IMR-90 (cell line): ENCODE results near the gene ABCB6. TPM values are rescaled to one million over a fixed set of nuclear protein-coding genes. Genes with fewer than 3 reads are reported as not detected.
A peak's percentile ranks its signal among the peaks of the same experiment; 100 is the strongest.

Experiments
- ATAC-seq: fragments of 200-7000 bp; cut with Tn5 transposase; 2 replicates; pipeline ENCODE4 v1.9.1; 2020; ENCODE audit warnings: low read depth, mild to moderate bottlenecking, moderate library complexity
- BruUV-seq: library from RNA; stranded (reverse); fragments of 400-500 nt; replicated peaks from 2 replicates; lab custom pipeline; 2021; lab: Mats Ljungman, UMichigan
- CTCF ChIA-PET: fragments of 300-600 bp; formaldehyde crosslinking; extraction: SDS; loops from one replicate; lab custom pipeline; 2021; ENCODE audit warnings: antibody characterized with exemption; lab: Yijun Ruan, JAX
- POLR2A ChIA-PET: fragments of 300-600 bp; sonication (Branson Sonifier 250); formaldehyde crosslinking; loops from one replicate; lab custom pipeline; 2022; ENCODE audit warnings: antibody characterized with exemption; ENCODE audit not compliant: unreplicated experiment; lab: Charles Lee
- DNase-seq: peaks from one replicate; pipeline ENCODE4 v3.0.0; 2013
- H2AFZ ChIP-seq: replicated peaks from 2 replicates; pipeline ENCODE3; 2013; ENCODE audit warnings: low read length, mild to moderate bottlenecking; ENCODE audit not compliant: poor library complexity
- H2AK5ac ChIP-seq: 2 replicates; pipeline ENCODE4 v1.6.1; 2013; ENCODE audit warnings: low read depth, low read length, inconsistent platforms
- H2AK9ac ChIP-seq: replicated peaks from 2 replicates; pipeline ENCODE3; 2013; ENCODE audit warnings: mild to moderate bottlenecking, low read depth, low read length, moderate library complexity; ENCODE audit not compliant: poor library complexity
- H2BK120ac ChIP-seq: 2 replicates; pipeline ENCODE4 v1.6.1; 2013; ENCODE audit warnings: low read depth, low read length, inconsistent platforms
- H2BK15ac ChIP-seq: 3 replicates; pipeline ENCODE4 v1.6.1; 2013; ENCODE audit warnings: low read depth, low read length, inconsistent platforms
- H2BK20ac ChIP-seq: 2 replicates; pipeline ENCODE4 v1.6.1; 2013; ENCODE audit warnings: low read depth, mild to moderate bottlenecking, inconsistent platforms, low read length, moderate library complexity
- H2BK5ac ChIP-seq: 2 replicates; pipeline ENCODE4 v1.6.1; 2013; ENCODE audit warnings: mild to moderate bottlenecking, low read depth, low read length, inconsistent platforms; ENCODE audit not compliant: poor library complexity, severe bottlenecking
- H3K14ac ChIP-seq: replicated peaks from 2 replicates; pipeline ENCODE4 v1.6.1; 2013; ENCODE audit warnings: low read depth, low read length, inconsistent platforms
- H3K18ac ChIP-seq: 2 replicates; pipeline ENCODE4 v1.6.1; 2013; ENCODE audit warnings: low read depth, low read length, control low read depth
- H3K23ac ChIP-seq: 2 replicates; pipeline ENCODE4 v1.6.1; 2013; ENCODE audit warnings: low read depth, low read length, inconsistent platforms
- H3K27ac ChIP-seq: 2 replicates; pipeline ENCODE4 v1.5.1; 2013; ENCODE audit warnings: mild to moderate bottlenecking, control low read depth, low read length; ENCODE audit not compliant: insufficient read depth
- H3K27me3 ChIP-seq: 2 replicates; pipeline ENCODE4 v1.6.1; 2013; ENCODE audit warnings: low read length; ENCODE audit not compliant: control insufficient read depth, insufficient read depth
- H3K36me3 ChIP-seq: 2 replicates; pipeline ENCODE4 v1.6.1; 2013; ENCODE audit warnings: low read length, mixed read lengths; ENCODE audit not compliant: control insufficient read depth, insufficient read depth
- H3K4ac ChIP-seq: 2 replicates; pipeline ENCODE4 v1.6.1; 2013; ENCODE audit warnings: low read depth, low read length, inconsistent platforms
- H3K4me1 ChIP-seq: 2 replicates; pipeline ENCODE4 v1.6.1; 2013; ENCODE audit warnings: low read length, mixed read lengths; ENCODE audit not compliant: control insufficient read depth, insufficient read depth
- H3K4me2 ChIP-seq: 2 replicates; pipeline ENCODE4 v1.6.1; 2013; ENCODE audit warnings: low read depth, mild to moderate bottlenecking, control low read depth, low read length, moderate library complexity
- H3K4me3 ChIP-seq: 2 replicates; pipeline ENCODE4 v1.5.1; 2013; ENCODE audit warnings: low read depth, mild to moderate bottlenecking, control low read depth, low read length, moderate library complexity; ENCODE audit not compliant: insufficient read depth
- H3K56ac ChIP-seq: 2 replicates; pipeline ENCODE4 v1.6.1; 2013; ENCODE audit warnings: low read length, inconsistent platforms; ENCODE audit not compliant: insufficient read depth; ENCODE audit errors: extremely low read depth
- H3K79me1 ChIP-seq, 2 experiments: 2 replicates each; pipeline ENCODE4 v1.6.1; 2013; ENCODE audit warnings: low read length in 2 of 2, inconsistent platforms in 1 of 2, low read depth in 1 of 2
- H3K9ac ChIP-seq: 2 replicates; pipeline ENCODE4 v1.6.1; 2013; ENCODE audit warnings: low read depth, low read length, control low read depth
- H3K9me1 ChIP-seq: 2 replicates; pipeline ENCODE4 v1.6.1; 2013; ENCODE audit warnings: low read length, inconsistent platforms; ENCODE audit not compliant: insufficient read depth
- H3K9me3 ChIP-seq: 2 replicates; pipeline ENCODE4 v1.6.1; 2013; ENCODE audit warnings: low read length; ENCODE audit not compliant: control insufficient read depth, insufficient read depth
- H4K20me1 ChIP-seq: 2 replicates; pipeline ENCODE4 v1.6.1; 2013; ENCODE audit warnings: low read length, inconsistent platforms; ENCODE audit not compliant: insufficient read depth
- H4K5ac ChIP-seq: 2 replicates; pipeline ENCODE4 v1.6.1; 2013; ENCODE audit warnings: mild to moderate bottlenecking, low read depth, low read length, control low read depth
- H4K8ac ChIP-seq, 2 experiments: 2 replicates each; pipeline ENCODE4 v1.6.1; 2013; ENCODE audit warnings: low read depth in 2 of 2, low read length in 2 of 2, control low read depth in 1 of 2, inconsistent platforms in 1 of 2
- H4K91ac ChIP-seq: 2 replicates; pipeline ENCODE4 v1.6.1; 2013; ENCODE audit warnings: low read depth, low read length, inconsistent platforms; ENCODE audit not compliant: insufficient read depth
- BHLHE40 ChIP-seq: fragments of 150-350 bp; IDR thresholded peaks from 2 replicates; pipeline ENCODE4 v1.6.1; 2016; ENCODE audit warnings: mild to moderate bottlenecking, low read depth, low read length
- CEBPB ChIP-seq: IDR thresholded peaks from 2 replicates; pipeline ENCODE4 v1.6.1; 2012; ENCODE audit warnings: low read depth, low read length, improper control_type of control experiment
- CHD1 ChIP-seq: IDR thresholded peaks from 2 replicates; pipeline ENCODE4 v1.6.1; 2012; ENCODE audit warnings: low read depth, low read length, improper control_type of control experiment
- CTCF ChIP-seq: conservative IDR thresholded peaks from 2 replicates; pipeline ENCODE4 v1.5.1; 2012; ENCODE audit warnings: mild to moderate bottlenecking, low read depth, low read length, improper control_type of control experiment
- ELK1 ChIP-seq: fragments of 150-350 bp; IDR thresholded peaks from 2 replicates; pipeline ENCODE4 v1.6.1; 2016; ENCODE audit warnings: low read depth, mild to moderate bottlenecking, low read length, moderate library complexity, borderline replicate concordance
- FOS ChIP-seq: fragments of 150-350 bp; IDR thresholded peaks from 2 replicates; pipeline ENCODE4 v1.6.1; 2016; ENCODE audit warnings: low read depth, low read length
- MXI1 ChIP-seq: IDR thresholded peaks from 2 replicates; pipeline ENCODE4 v1.6.1; 2012; ENCODE audit warnings: low read depth, mild to moderate bottlenecking, low read length, moderate library complexity, borderline replicate concordance
- NFE2L2 ChIP-seq: fragments of 150-350 bp; IDR thresholded peaks from 2 replicates; pipeline ENCODE4 v1.6.1; 2016; ENCODE audit warnings: low read depth, mild to moderate bottlenecking, low read length
- POLR2A ChIP-seq: IDR thresholded peaks from 2 replicates; pipeline ENCODE4 v1.6.1; 2012; ENCODE audit warnings: mild to moderate bottlenecking, low read depth, low read length
- RAD21 ChIP-seq: IDR thresholded peaks from 2 replicates; pipeline ENCODE4 v1.6.1; 2012; ENCODE audit warnings: low read length, improper control_type of control experiment
- RCOR1 ChIP-seq: IDR thresholded peaks from 2 replicates; pipeline ENCODE4 v1.6.1; 2012; ENCODE audit warnings: mild to moderate bottlenecking, low read length, improper control_type of control experiment; ENCODE audit not compliant: insufficient replicate concordance
- RFX5 ChIP-seq: IDR thresholded peaks from 2 replicates; pipeline ENCODE4 v1.8.0; 2012; ENCODE audit warnings: low read depth, mild to moderate bottlenecking, low read length, moderate library complexity
- SMC3 ChIP-seq: fragments of 150-350 bp; IDR thresholded peaks from 2 replicates; pipeline ENCODE4 v1.6.1; 2016; ENCODE audit warnings: low read depth, mild to moderate bottlenecking, antibody characterized with exemption, low read length, moderate library complexity
- WGBS, 2 experiments: methylation state at CpG; one replicate each; pipeline versions ENCODE4 v1.1.5 to v1.1.7; 2013; ENCODE audit warnings: missing lambda C conversion rate in 2 of 2; ENCODE audit not compliant: insufficient read length in 1 of 2; ENCODE audit errors: extremely low coverage in 2 of 2; 5-methylcytosine and 5-hydroxymethylcytosine counted together
- dilution Hi-C: fragments of 300-500 bp; cut with HindIII; formaldehyde crosslinking; loops from one replicate; pipeline ENCODE4 v1.14.3; 2018; ENCODE audit warnings: low sequenced_read_pairs; ENCODE audit not compliant: unreplicated experiment
- in situ Hi-C: fragments of 300-500 bp; cut with MboI; formaldehyde crosslinking; loops from 3 replicates; pipeline ENCODE4 v1.14.3; 2019; ENCODE audit warnings: low sequenced_read_pairs, inconsistent platforms, mixed read lengths
- intact Hi-C: fragments of 100-400 bp; cut with micrococcal nuclease; formaldehyde crosslinking; loops from 2 replicates; pipeline ENCODE4 v1.10.0; 2022
- polyA plus RNA-seq, 3 experiments: library from polyadenylated mRNA; depleted of rRNA; stranded (reverse); fragments of >200 nt; gene quantifications; 2 replicates each; pipeline ENCODE4 v1.2.3, GENCODE V29; 2012; ENCODE audit warnings: low replicate concordance in 1 of 3
- total RNA-seq: library from RNA; depleted of rRNA; stranded (reverse); fragments of >200 nt; gene quantifications from 2 replicates; pipeline ENCODE4 v1.2.3, GENCODE V29; 2012

The ABCB6 gene
- total and polyA plus RNA-seq, 2 of the 4 experiments (the other 2 are of a cell fraction), result 12.5 to 24.7 TPM

GRCh38 chr2:219215871-219216534 lies 2.8 kb downstream of the ABCB6 start:
- BruUV-seq, result no TSS peak
- Histone ChIP-seq H3K23ac (no peak overlapping the region), H2AFZ (no peak overlapping the region), H4K91ac (no peak overlapping the region), H3K9me1 (peaks cover 6% of the 10 kb centered on the region), H3K36me3 (peaks cover 48% of the 10 kb centered on the region), H3K9ac (no peak overlapping the region), H3K56ac (no peak overlapping the region), H4K8ac (no peak overlapping the region), H3K27me3 (no peaks in the 10 kb centered on the region), H3K27ac (no peak overlapping the region), H2BK15ac (no peak overlapping the region), H2BK120ac (no peak overlapping the region), H3K4me1 (peaks cover 5% of the 10 kb centered on the region; the same call in 1 of the 2 replicates), H2AK5ac (peak overlapping the region; percentile 64; the same call in 1 of the 2 replicates), H2AK9ac (no peak overlapping the region), H3K14ac (no peak overlapping the region), H3K4me2 (no peak overlapping the region), H3K18ac (no peak overlapping the region), H2BK20ac (no peak overlapping the region; the same call in 1 of the 2 replicates), H3K4me3 (no peak overlapping the region), H2BK5ac (no peak overlapping the region), H3K9me3 (no peaks in the 10 kb centered on the region), H3K4ac (no peak overlapping the region), H3K79me1 (peaks cover 8 to 28% of the 10 kb centered on the region in 2 experiments; a peak in 3 of 4 replicates), H4K20me1 (peaks cover 11% of the 10 kb centered on the region), H4K5ac (no peak overlapping the region)
- dilution Hi-C loops (no loop called here), intact Hi-C loops (no loop called here), in situ Hi-C loops (no loop called here)
- ChIA-PET POLR2A (interaction anchor here (0.6 kb wide), 1 partner anchor 453 kb away, joined by 3 read pairs; no protein-coding TSS in a partner anchor), CTCF (interaction anchor here (0.5 kb wide), 1 partner anchor 37 kb away, joined by 3 read pairs; the partner anchor contains the start of gene TUBA4B)
- DNase-seq (no peak), ATAC-seq (no peak)
- TF ChIP-seq NFE2L2 (no peak), CEBPB (no peak), POLR2A (no peak), FOS (no peak), MXI1 (no peak), CHD1 (no peak), CTCF (no peak), RAD21 (no peak), SMC3 (no peak), RCOR1 (no peak), BHLHE40 (no peak), RFX5 (no peak), ELK1 (no peak)
- WGBS, 2 experiments, result 92% methylated on average over 11 of the region's 27 CpGs; no CpG with 5 or more reads in 1 of the 2 experiments
